Right lobe of liver (tissue), 6 donors: ENCODE data around the gene HAND1. TPM values are rescaled to one million over a fixed set of nuclear protein-coding genes. Genes with fewer than 3 reads are reported as not detected.

ENCODE experiments used
- ATAC-seq, 4 donors: fragments of 200-7000 bp; cut with Tn5 transposase; one replicate each; pipeline ENCODE4 v1.9.1; 2020; ENCODE audit warnings: mild to moderate bottlenecking in 4 of 4, moderate library complexity in 4 of 4
- DNase-seq, 3 donors: peaks; one replicate each; pipeline ENCODE4 v3.0.0-alpha.2; 2020
- H3K27ac ChIP-seq, 3 donors: fragments of 200-600 bp; one replicate each; pipeline ENCODE4 v1.8.0; 2022
- H3K27me3 ChIP-seq, 2 donors: fragments of 200-600 bp; one replicate each; pipeline ENCODE4 v1.8.0; 2022
- H3K36me3 ChIP-seq, 4 donors: fragments of 200-600 bp; sonication (generic) in 1 of 4; one replicate each; pipeline versions ENCODE4 v1.5.1 to v1.8.0; 2017 to 2022; ENCODE audit warnings: control low read depth in 1 of 4
- H3K4me1 ChIP-seq, 4 donors: fragments of 200-600 bp; sonication (generic) in 1 of 4; one replicate each; pipeline versions ENCODE4 v1.5.1 to v1.8.0; 2017 to 2022; ENCODE audit warnings: control low read depth in 1 of 4
- H3K4me3 ChIP-seq, 3 donors: fragments of 200-600 bp; one replicate each; pipeline ENCODE4 v1.8.0; 2022
- H3K9me3 ChIP-seq, 4 donors: fragments of 200-600 bp; sonication (generic) in 1 of 4; one replicate each; pipeline versions ENCODE4 v1.5.1 to v1.8.0; 2017 to 2022; ENCODE audit warnings: control low read depth in 1 of 4
- CTCF ChIP-seq, 4 donors: fragments of 200-600 bp in 3 of 4; fragments of 450-650 bp in 1 of 4; IDR thresholded peaks; one replicate each; pipeline versions ENCODE4 v1.5.1 to v1.8.0; 2016 to 2022; ENCODE audit warnings: antibody characterized with exemption in 4 of 4, mild to moderate bottlenecking in 2 of 4
- POLR2A ChIP-seq: fragments of 450-650 bp; IDR thresholded peaks from one replicate; pipeline ENCODE4 v1.6.1; 2017; ENCODE audit warnings: antibody characterized with exemption, mild to moderate bottlenecking
- WGBS: methylation state at CpG from one replicate; pipeline ENCODE4 v1.1.6; 2018; ENCODE audit warnings: low coverage, low lambda C conversion rate; ENCODE audit not compliant: insufficient coverage; ENCODE audit errors: missing lambda C conversion rate; 5-methylcytosine and 5-hydroxymethylcytosine counted together
- intact Hi-C, 2 donors: fragments of 100-400 bp; cut with DNase I; formaldehyde crosslinking; loops; one replicate each; pipeline versions ENCODE4 v1.11.2 to v1.14.1; 2022
- total RNA-seq, 6 experiments: library from RNA; depleted of rRNA in 2 of 6; stranded (reverse); fragments of >200 nt in 2 of 6; fragmentation: NEBNext Ultra II Directional in 3 of 6; extraction: Animal tissue kit (Norgen Biotek cat#: 25700) in 3 of 6; gene quantifications; one replicate each; pipeline versions ENCODE4 v1.1.0 to v1.2.4, GENCODE V29; 2016 to 2023
- donor health status: DM: no; HTN: yes; CAD: no.
- donor health status: DM: no; HTN: no; CAD: no.
- donor health status: DM: no; HTN: no; CAD: no.
- donor health status: DM: no; HTN: yes; CAD: no.
- donor health status: DM: no; HTN: yes; CAD: no.

HAND1 gene
- total RNA-seq, 6 experiments from 2014 or later, result not detected

- DNase-seq, result no peak
- ATAC-seq, result no peak
- Histone ChIP-seq H3K9me3 (no peaks in the 10 kb centered on the region), H3K27ac (no peak overlapping the region), H3K4me1 (no peaks in the 10 kb centered on the region), H3K36me3 (peaks cover 0 to 21% (median 0%) of the 10 kb centered on the region in 4 donors), H3K4me3 (no peak overlapping the region), H3K27me3 (no peaks in the 10 kb centered on the region)
- TF ChIP-seq CTCF (IDR thresholded peaks at IDR 0.05) (no peak), POLR2A (no peak)
- intact Hi-C loops, result no loop called here
- 98% methylated on average over 5 of the region's 5 CpGs for WGBS
These were observed 40.6 kb downstream of the HAND1 start for GRCh38 chr5:154437281-154437965.

- TF ChIP-seq POLR2A (no peak), CTCF (IDR thresholded peaks at IDR 0.05) (no peak)
- H3K27me3 ChIP-seq, result no peaks in the 10 kb centered on the region
- no peak overlapping the region for H3K27ac ChIP-seq
- intact Hi-C loops, result no loop called here
- no peaks in the 10 kb centered on the region for H3K4me1 ChIP-seq
- no peaks in the 10 kb centered on the region for H3K9me3 ChIP-seq
- no peak for DNase-seq
- peaks cover 0 to 15% (median 0%) of the 10 kb centered on the region in 4 donors for H3K36me3 ChIP-seq
- ATAC-seq, result no peak
- WGBS, result 100% methylated on average over 1 of the region's 3 CpGs
- H3K4me3 ChIP-seq, result no peak overlapping the region
These were observed 42.8 kb downstream of the HAND1 start for GRCh38 chr5:154435226-154435625.

GRCh38 chr5:154430961-154431630 is 46.9 kb downstream of the HAND1 start:
- H3K27me3 ChIP-seq, result no peaks in the 10 kb centered on the region
- peaks cover 0 to 5% (median 0%) of the 10 kb centered on the region in 4 donors for H3K36me3 ChIP-seq
- H3K4me1 ChIP-seq, result no peaks in the 10 kb centered on the region
- no peak for TF ChIP-seq POLR2A
- no peak for TF ChIP-seq CTCF (IDR thresholded peaks at IDR 0.05)
- H3K27ac ChIP-seq, result no peak overlapping the region
- DNase-seq, result no peak
- ATAC-seq, result peak in 1 of 4 donors; percentile 75
- no peak overlapping the region for H3K4me3 ChIP-seq
- H3K9me3 ChIP-seq, result no peaks in the 10 kb centered on the region
- intact Hi-C loops, result no loop called here
- WGBS, result 74% methylated on average over 4 of the region's 4 CpGs

GRCh38 chr5:154430466-154430865 is 47.6 kb downstream of the HAND1 start:
- no CpG with 5 or more reads among the region's 4 CpGs for WGBS
- Histone ChIP-seq H3K36me3 (no peaks in the 10 kb centered on the region), H3K9me3 (no peaks in the 10 kb centered on the region), H3K27ac (no peak overlapping the region), H3K4me1 (no peaks in the 10 kb centered on the region), H3K4me3 (no peak overlapping the region), H3K27me3 (no peaks in the 10 kb centered on the region)
- DNase-seq (no peak), ATAC-seq (no peak)
- TF ChIP-seq CTCF (IDR thresholded peaks at IDR 0.05) (no peak), POLR2A (no peak)
- intact Hi-C loops, result no loop called here
